ENCODE data around the gene TRPM1.
"Not testable (repeated sequence)": the region's sequence is repeated elsewhere in the genome, so short reads cannot be mapped to it uniquely, and the experiment has no call there.

TRPM1 gene

DNA sequence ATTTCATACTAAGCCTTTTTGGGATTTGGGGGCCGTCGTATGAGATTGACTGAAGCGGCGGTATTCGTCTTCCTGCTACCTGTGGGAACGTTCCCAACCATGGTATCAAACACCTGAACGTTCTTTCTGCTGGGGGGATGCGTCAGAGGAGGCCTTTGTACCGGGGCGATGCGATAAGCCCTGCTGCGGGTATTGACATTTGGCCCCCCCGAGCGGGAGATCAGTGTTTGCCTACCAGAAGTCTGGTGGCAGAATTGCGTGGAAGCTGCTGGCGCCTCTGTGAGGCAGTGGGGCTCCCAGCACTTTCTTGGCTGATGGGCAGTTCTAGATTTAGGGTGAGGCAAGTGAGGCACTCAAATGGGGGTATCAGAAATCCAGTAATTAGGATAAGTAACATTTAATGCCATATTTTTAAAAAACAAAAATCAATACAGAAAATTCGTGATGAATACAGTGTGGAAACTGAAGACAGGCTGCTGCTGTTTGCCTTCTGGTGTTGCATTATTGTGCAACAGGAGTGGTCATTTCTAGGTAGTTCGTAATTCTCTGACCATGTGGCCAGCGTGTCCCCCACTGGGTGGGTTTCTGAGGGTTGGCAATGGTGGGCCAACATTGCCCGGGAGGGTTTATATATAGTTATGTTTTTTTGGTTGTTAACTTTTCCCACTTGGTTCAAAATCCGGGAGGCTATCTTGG, 12.7 kb downstream of the TRPM1 start:
- Histone ChIP-seq H3K4me1 (ENCODE audit: control insufficient read depth, insufficient read depth, low read length) (no peaks in the 10 kb centered on the region), H3K27ac (ENCODE audit: low read depth, low read length) (no peak overlapping the region), H3K9ac (ENCODE audit: low read length) (no peak overlapping the region), H3K27me3 (ENCODE audit: control insufficient read depth, insufficient read depth, low read length) (no peaks in the 10 kb centered on the region), H3K4me3 (ENCODE audit: low read length) (no peak overlapping the region), H3K36me3 (ENCODE audit: control insufficient read depth, insufficient read depth, low read length) (no peaks in the 10 kb centered on the region)

DNA sequence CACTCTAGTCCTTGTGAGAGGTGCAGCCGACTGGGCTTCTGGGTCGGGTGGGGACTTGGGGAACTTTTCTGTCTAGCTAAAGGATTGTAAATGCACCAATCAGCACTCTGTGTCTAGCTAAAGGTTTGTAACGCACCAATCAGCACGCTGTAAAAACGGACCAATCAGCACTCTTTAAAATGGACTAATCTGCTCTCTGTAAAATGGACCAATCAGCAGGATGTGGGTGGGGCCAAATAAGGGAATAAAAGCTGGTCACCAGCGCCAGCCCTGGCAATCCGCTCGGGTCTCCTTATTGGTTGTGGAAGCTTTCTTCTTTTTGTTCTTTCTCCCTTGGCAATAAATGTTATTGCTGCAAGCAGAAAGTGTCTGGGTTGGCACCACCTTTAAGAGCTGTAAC, 13.5 kb downstream of the TRPM1 start:
- not testable (repeated sequence) for H3K36me3 ChIP-seq (ENCODE audit: control insufficient read depth, insufficient read depth, low read length); H3K27me3 ChIP-seq (ENCODE audit: control insufficient read depth, insufficient read depth, low read length); H3K4me1 ChIP-seq (ENCODE audit: control insufficient read depth, insufficient read depth, low read length); H3K9ac ChIP-seq (ENCODE audit: low read length); H3K4me3 ChIP-seq (ENCODE audit: low read length); H3K27ac ChIP-seq (ENCODE audit: low read depth, low read length)

DNA sequence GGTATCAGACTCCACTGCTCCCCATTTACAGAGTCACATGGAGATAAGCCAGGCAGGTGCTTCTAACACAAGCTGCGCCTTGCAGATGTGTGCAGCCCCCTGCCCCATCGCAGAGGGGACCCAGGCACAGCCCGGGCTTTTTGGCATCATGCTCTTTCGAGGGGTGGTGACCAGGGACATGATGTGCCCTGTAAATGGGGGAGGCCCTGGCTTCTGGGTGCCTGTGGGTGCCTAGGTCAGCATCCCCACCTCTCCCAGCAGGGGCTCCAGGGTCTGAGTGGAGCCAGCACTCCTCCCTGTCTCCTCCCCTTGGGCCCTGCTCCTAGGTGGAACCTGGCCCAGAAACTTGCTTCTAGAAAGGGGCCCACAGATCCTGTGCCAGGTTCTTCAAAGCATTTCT, 15.2 kb downstream of the TRPM1 start:
- no peaks in the 10 kb centered on the region for H3K27me3 ChIP-seq (ENCODE audit: control insufficient read depth, insufficient read depth, low read length)
- H3K27ac ChIP-seq (ENCODE audit: low read depth, low read length) = no peak overlapping the region
- no peak overlapping the region for H3K4me3 ChIP-seq (ENCODE audit: low read length)
- H3K9ac ChIP-seq (ENCODE audit: low read length) = no peak overlapping the region
- H3K36me3 ChIP-seq (ENCODE audit: control insufficient read depth, insufficient read depth, low read length) = no peaks in the 10 kb centered on the region
- no peaks in the 10 kb centered on the region for H3K4me1 ChIP-seq (ENCODE audit: control insufficient read depth, insufficient read depth, low read length)

DNA sequence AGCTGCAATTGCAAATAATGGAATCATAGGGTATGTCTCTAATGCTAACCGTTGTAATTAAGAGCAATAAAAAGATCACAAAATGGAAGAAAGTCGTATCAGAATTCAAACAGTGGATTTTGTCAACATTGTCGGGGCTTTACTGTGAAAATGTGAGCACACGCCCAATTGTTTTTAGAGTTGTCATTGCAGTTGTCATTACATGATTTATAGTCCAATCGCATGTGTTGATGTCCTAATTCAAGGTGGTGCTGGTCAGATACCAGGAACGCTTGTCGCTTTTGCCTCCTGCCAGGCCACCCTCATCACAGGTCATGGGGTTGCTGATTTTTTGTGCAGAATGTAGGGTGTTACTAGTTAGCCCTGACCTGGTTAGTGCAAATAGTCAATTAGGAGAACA, 16.2 kb downstream of the TRPM1 start:
- Histone ChIP-seq H3K9ac (ENCODE audit: low read length) (no peak overlapping the region), H3K4me3 (ENCODE audit: low read length) (no peak overlapping the region), H3K4me1 (ENCODE audit: control insufficient read depth, insufficient read depth, low read length) (no peaks in the 10 kb centered on the region), H3K36me3 (ENCODE audit: control insufficient read depth, insufficient read depth, low read length) (no peaks in the 10 kb centered on the region), H3K27me3 (ENCODE audit: control insufficient read depth, insufficient read depth, low read length) (no peaks in the 10 kb centered on the region), H3K27ac (ENCODE audit: low read depth, low read length) (no peak overlapping the region)

DNA sequence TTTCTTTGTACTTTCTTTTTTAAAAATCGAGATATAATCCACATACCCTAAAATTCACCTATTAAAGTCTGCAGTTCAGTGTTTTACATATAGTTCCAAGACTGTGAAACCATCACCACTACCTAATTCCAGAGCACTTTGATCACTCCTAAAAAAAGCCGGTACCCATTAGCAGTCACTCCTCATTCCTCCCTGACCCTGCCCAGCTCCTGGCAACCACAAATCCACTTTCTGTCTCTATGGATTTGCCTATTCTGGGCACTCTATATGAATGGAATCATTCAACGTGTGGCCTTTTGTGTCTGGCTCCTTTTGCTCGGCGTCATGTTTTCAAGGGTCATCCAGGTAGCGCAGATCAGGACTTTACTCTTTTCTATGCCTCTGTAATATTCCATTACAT, 17.3 kb downstream of the TRPM1 start:
- Histone ChIP-seq H3K9ac (ENCODE audit: low read length) (no peak overlapping the region), H3K27me3 (ENCODE audit: control insufficient read depth, insufficient read depth, low read length) (no peaks in the 10 kb centered on the region), H3K36me3 (ENCODE audit: control insufficient read depth, insufficient read depth, low read length) (no peaks in the 10 kb centered on the region), H3K27ac (ENCODE audit: low read depth, low read length) (no peak overlapping the region), H3K4me3 (ENCODE audit: low read length) (no peak overlapping the region), H3K4me1 (ENCODE audit: control insufficient read depth, insufficient read depth, low read length) (no peaks in the 10 kb centered on the region)

DNA sequence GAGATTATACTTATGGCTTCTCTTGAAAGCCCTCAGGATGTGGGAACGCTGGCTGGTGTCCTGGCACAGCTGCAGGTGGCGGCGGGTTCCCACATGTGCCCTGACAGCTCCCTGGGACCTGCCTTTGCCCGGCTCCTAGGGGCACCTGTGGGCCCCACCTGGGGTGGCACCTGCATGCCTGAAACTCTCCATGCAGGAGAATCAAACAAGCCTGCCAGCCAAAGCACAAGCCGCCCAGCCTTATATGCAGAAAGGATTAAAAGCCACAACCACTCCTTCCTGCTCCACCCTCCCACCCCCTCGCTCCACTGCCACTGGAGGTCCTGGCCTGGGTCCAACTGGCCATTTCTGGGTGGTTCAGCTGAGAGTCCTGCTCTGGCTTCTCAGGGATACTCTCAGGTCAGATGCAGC, 18.1 kb downstream of the TRPM1 start:
- Histone ChIP-seq H3K4me1 (ENCODE audit: control insufficient read depth, insufficient read depth, low read length) (no peaks in the 10 kb centered on the region), H3K27ac (ENCODE audit: low read depth, low read length) (no peak overlapping the region), H3K4me3 (ENCODE audit: low read length) (no peak overlapping the region), H3K27me3 (ENCODE audit: control insufficient read depth, insufficient read depth, low read length) (no peaks in the 10 kb centered on the region), H3K36me3 (ENCODE audit: control insufficient read depth, insufficient read depth, low read length) (no peaks in the 10 kb centered on the region), H3K9ac (ENCODE audit: low read length) (no peak overlapping the region)

DNA sequence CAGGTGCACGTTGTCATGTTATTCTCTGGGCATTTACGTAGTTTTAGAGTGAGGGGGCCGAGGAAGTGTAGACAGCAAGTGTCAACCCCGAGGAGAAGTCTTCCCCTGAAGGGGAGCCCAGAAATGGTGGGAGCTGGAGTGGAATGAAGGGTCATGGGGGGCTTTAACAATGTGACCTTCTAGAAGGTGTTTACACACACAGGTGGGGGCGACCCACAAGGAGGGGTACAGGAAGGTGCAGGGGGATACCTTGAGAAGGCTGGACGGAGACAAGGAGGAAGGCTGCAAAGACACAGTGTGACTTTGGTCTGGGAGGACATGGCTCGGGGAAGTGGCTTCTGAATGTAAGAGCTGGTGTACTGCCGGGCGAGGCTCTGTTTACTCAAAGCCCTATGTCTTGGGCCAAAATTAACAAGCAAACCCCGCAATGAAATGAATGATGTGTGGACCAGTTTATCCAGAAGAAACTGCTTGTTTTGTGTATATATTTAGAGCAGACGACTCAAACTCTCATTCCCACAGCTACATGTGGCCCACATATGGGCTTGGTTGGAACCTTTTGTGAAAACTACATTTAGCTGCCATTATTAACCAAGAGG, 18.7 kb downstream of the TRPM1 start:
- no peaks in the 10 kb centered on the region for H3K36me3 ChIP-seq (ENCODE audit: control insufficient read depth, insufficient read depth, low read length)
- no peak overlapping the region for H3K27ac ChIP-seq (ENCODE audit: low read depth, low read length)
- no peaks in the 10 kb centered on the region for H3K4me1 ChIP-seq (ENCODE audit: control insufficient read depth, insufficient read depth, low read length)
- no peaks in the 10 kb centered on the region for H3K27me3 ChIP-seq (ENCODE audit: control insufficient read depth, insufficient read depth, low read length)
- H3K4me3 ChIP-seq (ENCODE audit: low read length) = no peak overlapping the region
- no peak overlapping the region for H3K9ac ChIP-seq (ENCODE audit: low read length)

DNA sequence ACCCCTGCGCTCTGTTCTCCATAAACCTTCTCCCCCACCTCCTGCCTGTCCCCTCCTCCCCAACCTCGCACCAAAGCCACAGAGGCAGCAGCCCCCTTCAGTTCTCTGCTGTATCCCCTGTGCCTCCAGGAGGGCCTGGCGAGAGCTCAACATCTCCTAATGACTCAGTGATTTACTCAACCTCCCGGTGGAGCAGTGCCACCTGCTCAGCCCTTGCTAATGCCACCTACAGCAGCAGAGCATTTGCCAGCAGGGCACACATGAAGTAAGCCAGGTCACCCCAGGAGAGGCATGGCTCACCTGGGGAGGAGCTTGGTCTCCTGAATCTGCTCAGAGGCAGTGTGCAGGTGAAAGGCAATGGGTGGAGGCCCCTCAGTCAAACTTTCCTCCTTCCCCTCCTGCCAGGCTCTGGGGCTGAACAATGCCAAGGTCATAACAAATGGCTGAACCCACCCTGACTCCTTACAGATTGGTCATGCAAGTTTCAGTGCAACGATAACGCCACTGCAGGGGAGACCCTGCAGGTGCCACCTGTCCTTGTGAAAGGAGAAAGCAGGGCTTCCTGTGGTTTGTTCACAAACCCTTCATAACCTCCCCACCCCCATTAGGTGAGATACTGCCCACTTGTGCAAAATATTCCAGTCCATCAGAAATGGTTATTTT, 19.8 kb downstream of the TRPM1 start:
- H3K9ac ChIP-seq (ENCODE audit: low read length) = no peak overlapping the region
- H3K27ac ChIP-seq (ENCODE audit: low read depth, low read length) = no peak overlapping the region
- no peaks in the 10 kb centered on the region for H3K27me3 ChIP-seq (ENCODE audit: control insufficient read depth, insufficient read depth, low read length)
- H3K4me1 ChIP-seq (ENCODE audit: control insufficient read depth, insufficient read depth, low read length) = no peaks in the 10 kb centered on the region
- no peak overlapping the region for H3K4me3 ChIP-seq (ENCODE audit: low read length)
- H3K36me3 ChIP-seq (ENCODE audit: control insufficient read depth, insufficient read depth, low read length) = no peaks in the 10 kb centered on the region

DNA sequence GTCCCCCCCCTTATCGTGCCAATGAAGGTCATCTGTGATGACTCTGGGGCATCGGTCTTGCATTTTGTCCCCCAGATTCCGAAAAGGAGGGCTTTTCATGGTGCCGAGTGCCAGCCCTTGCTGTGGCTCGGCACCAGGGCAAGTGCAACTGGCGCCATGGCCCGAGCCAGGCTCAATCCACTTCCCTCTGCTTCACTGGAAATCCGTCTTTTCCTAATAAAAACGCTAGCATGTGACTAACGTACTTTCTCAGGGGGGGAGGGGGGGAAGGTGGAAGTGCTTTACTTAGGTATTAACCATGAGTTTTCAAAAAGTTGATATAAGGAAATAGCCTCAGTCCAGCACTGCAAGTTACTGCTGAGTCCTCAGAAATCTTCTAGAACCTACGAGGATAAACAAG, 20.5 kb downstream of the TRPM1 start:
- Histone ChIP-seq H3K4me3 (ENCODE audit: low read length) (no peak overlapping the region), H3K27me3 (ENCODE audit: control insufficient read depth, insufficient read depth, low read length) (no peaks in the 10 kb centered on the region), H3K36me3 (ENCODE audit: control insufficient read depth, insufficient read depth, low read length) (no peaks in the 10 kb centered on the region), H3K27ac (ENCODE audit: low read depth, low read length) (no peak overlapping the region), H3K9ac (ENCODE audit: low read length) (no peak overlapping the region), H3K4me1 (ENCODE audit: control insufficient read depth, insufficient read depth, low read length) (no peaks in the 10 kb centered on the region)

DNA sequence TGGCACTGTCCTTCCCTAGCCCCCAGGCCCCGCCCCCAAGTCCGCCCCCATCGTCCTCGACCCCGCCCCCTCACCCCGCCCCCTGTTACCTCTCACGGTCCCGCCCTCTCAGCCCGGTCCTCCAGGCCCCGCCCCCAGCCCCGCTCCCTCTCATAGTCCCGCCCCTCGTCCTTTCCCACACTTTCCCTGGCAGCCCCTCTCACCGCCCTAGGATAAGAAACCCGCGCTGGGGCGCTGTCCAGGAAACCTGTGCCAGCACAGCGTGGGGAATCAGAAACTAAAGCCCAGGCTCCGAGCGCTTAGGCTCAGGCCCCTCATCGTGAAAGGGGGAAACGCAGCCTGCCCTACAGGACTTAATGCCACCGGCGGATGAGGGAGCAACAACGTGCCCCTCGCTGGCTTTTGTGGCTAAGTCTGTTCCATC, 20.9 kb downstream of the TRPM1 start:
- Histone ChIP-seq H3K4me1 (ENCODE audit: control insufficient read depth, insufficient read depth, low read length) (no peaks in the 10 kb centered on the region), H3K9ac (ENCODE audit: low read length) (no peak overlapping the region), H3K36me3 (ENCODE audit: control insufficient read depth, insufficient read depth, low read length) (no peaks in the 10 kb centered on the region), H3K4me3 (ENCODE audit: low read length) (no peak overlapping the region), H3K27ac (ENCODE audit: low read depth, low read length) (no peak overlapping the region), H3K27me3 (ENCODE audit: control insufficient read depth, insufficient read depth, low read length) (no peaks in the 10 kb centered on the region)

DNA sequence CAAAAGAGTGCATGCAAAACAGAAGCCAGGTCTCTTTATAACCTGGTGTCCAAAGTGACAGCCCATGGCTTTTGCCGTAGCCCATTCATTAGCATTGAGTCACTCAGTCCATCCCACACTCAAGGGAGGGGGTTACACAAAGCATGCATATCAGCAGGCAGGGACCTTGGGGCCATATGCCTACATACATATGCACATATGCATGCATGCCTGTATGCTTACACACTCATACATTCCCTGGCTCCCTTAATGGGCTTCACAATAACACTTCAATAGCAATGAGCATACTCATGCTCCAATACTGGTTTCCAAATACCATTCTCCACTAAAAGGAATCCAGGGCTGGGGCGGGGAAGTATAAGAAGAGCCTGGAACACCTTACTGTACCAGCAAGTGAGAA, 22.0 kb downstream of the TRPM1 start:
- H3K4me1 ChIP-seq (ENCODE audit: control insufficient read depth, insufficient read depth, low read length) = no peaks in the 10 kb centered on the region
- no peak overlapping the region for H3K4me3 ChIP-seq (ENCODE audit: low read length)
- no peak overlapping the region for H3K27ac ChIP-seq (ENCODE audit: low read depth, low read length)
- H3K36me3 ChIP-seq (ENCODE audit: control insufficient read depth, insufficient read depth, low read length) = no peaks in the 10 kb centered on the region
- H3K27me3 ChIP-seq (ENCODE audit: control insufficient read depth, insufficient read depth, low read length) = no peaks in the 10 kb centered on the region
- no peak overlapping the region for H3K9ac ChIP-seq (ENCODE audit: low read length)

DNA sequence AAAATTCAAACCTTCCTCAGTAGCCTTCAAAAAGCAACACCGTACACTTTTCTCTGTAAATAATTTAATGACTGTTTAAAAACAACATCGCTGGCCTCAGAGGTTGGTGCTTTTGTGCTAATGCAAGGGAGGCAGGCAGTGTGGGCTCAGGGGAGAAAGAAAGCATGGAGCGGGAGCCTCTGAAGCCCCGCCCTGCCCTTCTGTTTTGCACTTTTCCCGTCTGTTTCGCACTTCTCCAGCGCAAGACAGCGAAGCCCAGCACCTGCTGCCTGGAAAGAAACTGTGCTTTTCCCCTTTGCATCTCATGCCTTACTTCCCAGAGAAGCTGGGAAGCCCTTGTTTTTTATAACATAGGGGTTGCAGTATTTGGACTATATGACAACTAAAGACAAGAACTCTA, 23.1 kb downstream of the TRPM1 start:
- H3K27ac ChIP-seq (ENCODE audit: low read depth, low read length) = no peak overlapping the region
- no peaks in the 10 kb centered on the region for H3K27me3 ChIP-seq (ENCODE audit: control insufficient read depth, insufficient read depth, low read length)
- no peaks in the 10 kb centered on the region for H3K36me3 ChIP-seq (ENCODE audit: control insufficient read depth, insufficient read depth, low read length)
- H3K4me3 ChIP-seq (ENCODE audit: low read length) = no peak overlapping the region
- no peaks in the 10 kb centered on the region for H3K4me1 ChIP-seq (ENCODE audit: control insufficient read depth, insufficient read depth, low read length)
- H3K9ac ChIP-seq (ENCODE audit: low read length) = no peak overlapping the region

DNA sequence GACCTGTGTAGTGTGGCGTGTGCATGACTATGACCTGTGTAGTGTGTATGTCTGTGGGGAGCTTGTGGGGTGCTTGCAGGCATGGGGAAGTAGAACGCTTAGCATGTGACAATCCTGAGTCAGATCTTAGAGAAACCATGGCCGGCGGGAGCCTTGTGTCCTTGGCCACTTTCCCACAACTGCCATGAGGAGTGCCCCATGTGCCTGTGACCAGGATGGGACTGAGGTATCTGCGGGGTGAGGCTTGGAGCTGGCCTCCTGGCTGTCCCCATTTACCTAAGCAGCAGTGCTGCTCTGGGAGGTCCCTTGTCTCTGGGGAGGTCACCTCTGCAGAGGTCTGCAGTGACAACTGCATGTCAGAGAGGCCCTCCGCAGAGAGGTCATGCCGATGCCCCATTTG, 23.6 kb downstream of the TRPM1 start:
- Histone ChIP-seq H3K4me1 (ENCODE audit: control insufficient read depth, insufficient read depth, low read length) (no peaks in the 10 kb centered on the region), H3K4me3 (ENCODE audit: low read length) (no peak overlapping the region), H3K27me3 (ENCODE audit: control insufficient read depth, insufficient read depth, low read length) (no peaks in the 10 kb centered on the region), H3K9ac (ENCODE audit: low read length) (peak overlapping the region; percentile 17), H3K27ac (ENCODE audit: low read depth, low read length) (no peak overlapping the region), H3K36me3 (ENCODE audit: control insufficient read depth, insufficient read depth, low read length) (no peaks in the 10 kb centered on the region)
